Measurements from ENCODE around the gene DUS2. TPM values are rescaled to one million over a fixed set of nuclear protein-coding genes. Genes with fewer than 3 reads are reported as not detected.

Gene DUS2
- total and polyA plus RNA-seq, 9 of the 15 experiments (the other 6 are each of a cell fraction or from before 2014, with no cell fraction given) = 5.8 to 22.5 (median 20.6) TPM

GRCh38 chr16:68085259-68086071 is 62.4 kb downstream of the DUS2 start, which contains the start of gene NFATC3 (continued):
- TF ChIP-seq ETS2 (tag; IDR thresholded peaks at IDR 0.05; ENCODE audit: borderline replicate concordance, poor library complexity, severe bottlenecking) (no peak), FOXP4 (CRISPR knock-in tag; IDR thresholded peaks at IDR 0.05; ENCODE audit: borderline replicate concordance) (no peak; the same call in 1 of the 2 replicates), HCFC1 (IDR thresholded peaks at IDR 0.05; ENCODE audit: low read depth, low read length) (no peak), TCF3 (CRISPR knock-in tag; IDR thresholded peaks at IDR 0.05) (no peak), ZNF217 (CRISPR knock-in tag; IDR thresholded peaks at IDR 0.05) (no peak), ZFX (CRISPR knock-in tag; IDR thresholded peaks at IDR 0.05) (peak; percentile 82), CXXC5 (CRISPR knock-in tag; IDR thresholded peaks at IDR 0.05) (peak; percentile 83), RB1 (IDR thresholded peaks at IDR 0.05; ENCODE audit: low read depth) (peak; percentile 85; the same call in 1 of the 2 replicates), GTF2F1 (IDR thresholded peaks at IDR 0.05; ENCODE audit: low read depth, low read length) (peak; percentile 20; the same call in 1 of the 2 replicates), ATF2 (CRISPR knock-in tag; IDR thresholded peaks at IDR 0.05) (no peak; the same call in 1 of the 2 replicates), LARP7 (IDR thresholded peaks at IDR 0.05) (no peak), NFRKB (IDR thresholded peaks at IDR 0.05; ENCODE audit: low read depth) (no peak), PHF20 (IDR thresholded peaks at IDR 0.05; ENCODE audit: partially characterized antibody) (peak; percentile 43), BRD4 (IDR thresholded peaks at IDR 0.05) (no peak), CEBPG (CRISPR knock-in tag; IDR thresholded peaks at IDR 0.05) (no peak), CEBPG (tag; conservative IDR thresholded peaks at IDR 0.05 in 1 of 2, IDR thresholded peaks at IDR 0.05 in 1 of 2) (no peak), THRAP3 (IDR thresholded peaks at IDR 0.05; ENCODE audit: borderline replicate concordance) (no peak), RUNX1 (IDR thresholded peaks at IDR 0.05; ENCODE audit: low read depth) (no peak), ARID3B (CRISPR knock-in tag; IDR thresholded peaks at IDR 0.05; ENCODE audit: borderline replicate concordance) (no peak), ZBTB7A (IDR thresholded peaks at IDR 0.05; ENCODE audit: borderline replicate concordance, control insufficient read depth, low read depth, low read length) (peak; percentile 25; the same call in 1 of the 2 replicates), HEY1 (CRISPR knock-in tag; IDR thresholded peaks at IDR 0.05; ENCODE audit: borderline replicate concordance) (no peak), BCOR (IDR thresholded peaks at IDR 0.05) (no peak), USF2 (CRISPR knock-in tag; IDR thresholded peaks at IDR 0.05) (no peak; the same call in 1 of the 2 replicates), TCFL5 (CRISPR knock-in tag; conservative IDR thresholded peaks at IDR 0.05) (no peak)
